Esophagus muscularis mucosa (tissue), 4 donors: ENCODE results near the gene TUBGCP6. TPM values are rescaled to one million over a fixed set of nuclear protein-coding genes. Genes with fewer than 3 reads are reported as not detected.
"Not testable (repeated sequence)": the region's sequence is repeated elsewhere in the genome, so short reads cannot be mapped to it uniquely, and the experiment has no call there.

ENCODE experiments used
- DNase-seq: peaks from one replicate; pipeline ENCODE4 v3.0.0-alpha.2; 2017; ENCODE audit errors: extremely low spot score
- H3K27ac ChIP-seq, 4 donors: fragments of 200-600 bp; sonication (generic); replicated peaks in 1 of 4; 1 replicate in 3 of 4; 2 replicates in 1 of 4; pipeline ENCODE4 v1.5.1; 2016 to 2019; ENCODE audit warnings: mild to moderate bottlenecking in 1 of 4
- H3K27me3 ChIP-seq, 4 donors: fragments of 200-600 bp; sonication (generic); one replicate each; pipeline versions ENCODE4 v1.5.1 to v1.6.0; 2016 to 2019
- H3K36me3 ChIP-seq, 4 donors: fragments of 200-600 bp; sonication (generic); one replicate each; pipeline ENCODE4 v1.5.1; 2016 to 2019
- H3K4me1 ChIP-seq, 4 donors: fragments of 200-600 bp; sonication (generic); one replicate each; pipeline ENCODE4 v1.5.1; 2016 to 2019
- H3K4me3 ChIP-seq, 4 donors: fragments of 200-600 bp; sonication (generic); 1 replicate in 2 of 4; 2 replicates in 2 of 4; pipeline ENCODE4 v1.5.1; 2016 to 2019; ENCODE audit warnings: mild to moderate bottlenecking in 4 of 4, moderate library complexity in 1 of 4
- H3K9me3 ChIP-seq, 4 donors: fragments of 200-600 bp; sonication (generic); 1 replicate in 3 of 4; 2 replicates in 1 of 4; pipeline ENCODE4 v1.5.1; 2016 to 2019
- EP300 ChIP-seq: sonication (generic); formaldehyde crosslinking; IDR thresholded peaks from one replicate; pipeline ENCODE4 v1.6.1; 2017; ENCODE audit warnings: antibody characterized with exemption
- POLR2A ChIP-seq: fragments of 450-650 bp; IDR thresholded peaks from one replicate; pipeline ENCODE4 v1.6.1; 2017; ENCODE audit warnings: antibody characterized with exemption, moderate library complexity, mild to moderate bottlenecking, low read depth
- POLR2AphosphoS5 ChIP-seq, 2 donors: sonication (generic); formaldehyde crosslinking; IDR thresholded peaks; one replicate each; pipeline ENCODE4 v1.6.1; 2017; ENCODE audit warnings: antibody characterized with exemption in 2 of 2
- WGBS: methylation state at CpG from one replicate; pipeline ENCODE4 v1.1.5; 2018; 5-methylcytosine and 5-hydroxymethylcytosine counted together
- intact Hi-C: fragments of 100-400 bp; cut with DNase I; formaldehyde crosslinking; loops from one replicate; pipeline ENCODE4 v1.15.1; 2023
- total RNA-seq, 4 donors: library from RNA; depleted of rRNA; stranded (reverse); fragments of >200 nt; gene quantifications; one replicate each; pipeline versions ENCODE4 v1.1.0 to v1.2.1, GENCODE V29; 2016
- TF ChIP-seq, protein P1 (sequence below), 3 experiments: fragments of 200-600 bp in 2 of 3; fragments of 450-650 bp in 1 of 3; sonication (generic) in 2 of 3; IDR thresholded peaks; one replicate each; pipeline ENCODE4 v1.5.1; 2017 to 2019; ENCODE audit warnings: antibody characterized with exemption in 3 of 3, mild to moderate bottlenecking in 2 of 3, moderate library complexity in 1 of 3

The TUBGCP6 gene
- total RNA-seq, 4 donors from 2014 or later = 20.2 to 38.0 (median 30.0) TPM

DNA sequence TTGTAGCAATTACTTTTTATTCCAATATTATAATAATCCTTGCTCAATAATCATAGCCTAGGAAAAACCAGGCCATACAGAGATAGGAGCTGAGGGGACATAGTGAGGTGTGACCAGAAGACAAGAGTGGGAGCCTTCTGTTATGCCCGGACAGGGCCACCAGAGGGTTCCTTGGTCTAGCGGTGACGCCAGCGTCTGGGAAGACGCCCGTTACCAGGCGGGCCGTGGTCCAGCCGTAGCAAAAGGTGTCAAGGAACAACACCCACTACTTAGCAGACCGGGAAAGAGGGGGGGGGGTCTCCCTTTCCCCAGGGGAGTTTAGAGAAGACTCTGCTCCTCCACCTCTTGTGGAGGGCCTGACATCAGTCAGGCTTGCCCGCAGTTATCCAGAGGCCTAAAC lies 28.5 kb upstream of the TUBGCP6 start:
- DNase-seq, H3K4me3 ChIP-seq, H3K27me3 ChIP-seq, intact Hi-C loops, H3K27ac ChIP-seq, H3K9me3 ChIP-seq: not testable (repeated sequence)
- WGBS = 63% methylated on average over 8 of the region's 11 CpGs
- TF ChIP-seq, protein P1, sequence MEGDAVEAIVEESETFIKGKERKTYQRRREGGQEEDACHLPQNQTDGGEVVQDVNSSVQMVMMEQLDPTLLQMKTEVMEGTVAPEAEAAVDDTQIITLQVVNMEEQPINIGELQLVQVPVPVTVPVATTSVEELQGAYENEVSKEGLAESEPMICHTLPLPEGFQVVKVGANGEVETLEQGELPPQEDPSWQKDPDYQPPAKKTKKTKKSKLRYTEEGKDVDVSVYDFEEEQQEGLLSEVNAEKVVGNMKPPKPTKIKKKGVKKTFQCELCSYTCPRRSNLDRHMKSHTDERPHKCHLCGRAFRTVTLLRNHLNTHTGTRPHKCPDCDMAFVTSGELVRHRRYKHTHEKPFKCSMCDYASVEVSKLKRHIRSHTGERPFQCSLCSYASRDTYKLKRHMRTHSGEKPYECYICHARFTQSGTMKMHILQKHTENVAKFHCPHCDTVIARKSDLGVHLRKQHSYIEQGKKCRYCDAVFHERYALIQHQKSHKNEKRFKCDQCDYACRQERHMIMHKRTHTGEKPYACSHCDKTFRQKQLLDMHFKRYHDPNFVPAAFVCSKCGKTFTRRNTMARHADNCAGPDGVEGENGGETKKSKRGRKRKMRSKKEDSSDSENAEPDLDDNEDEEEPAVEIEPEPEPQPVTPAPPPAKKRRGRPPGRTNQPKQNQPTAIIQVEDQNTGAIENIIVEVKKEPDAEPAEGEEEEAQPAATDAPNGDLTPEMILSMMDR (IDR thresholded peaks at IDR 0.05) = peak in 1 of 3 experiments; percentile 4
- Histone ChIP-seq H3K4me1 (peaks cover 46 to 69% (median 57%) of the 10 kb centered on the region in 4 donors), H3K36me3 (peaks cover 24 to 36% (median 36%) of the 10 kb centered on the region in 4 donors)

DNA sequence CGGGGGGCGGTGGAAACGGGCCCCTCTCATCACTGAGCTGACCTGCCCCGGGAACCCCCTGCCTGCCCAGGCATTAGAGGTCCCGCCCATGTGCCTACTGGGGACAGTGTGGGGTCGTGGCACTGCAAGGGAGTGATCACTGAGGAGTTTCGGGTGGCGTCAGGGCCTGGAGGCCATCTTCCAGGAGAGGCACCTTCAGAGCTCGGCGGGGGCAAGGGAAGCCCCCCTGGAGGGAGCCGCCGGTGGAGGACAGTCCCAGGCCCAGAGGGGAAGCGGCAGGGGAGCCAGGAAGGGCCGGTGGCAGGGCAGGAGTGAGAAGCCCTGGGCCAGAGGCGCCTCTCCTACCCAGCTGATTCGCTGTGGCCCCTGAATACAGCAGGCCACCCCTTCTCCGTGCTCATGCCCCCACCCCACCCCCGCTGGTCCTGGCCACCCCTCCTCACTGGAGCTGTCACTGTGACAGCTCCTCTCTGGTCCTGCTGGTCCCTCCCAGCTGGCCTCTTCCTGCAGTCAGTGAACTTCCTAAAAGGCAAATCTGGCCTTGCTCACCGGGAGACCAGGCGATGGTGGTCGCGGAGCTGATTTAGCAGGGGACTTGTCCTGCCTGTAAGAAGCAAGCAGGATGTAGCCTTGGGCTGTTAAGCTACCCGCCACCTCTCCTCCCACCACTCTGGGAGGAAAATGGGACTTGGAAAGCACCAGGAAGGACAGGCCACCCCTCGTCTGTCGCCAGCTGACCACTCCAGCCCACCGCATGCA lies 27.4 kb upstream of the TUBGCP6 start:
- H3K9me3 ChIP-seq = no peaks in the 10 kb centered on the region
- no peak for DNase-seq
- intact Hi-C loops = no loop called here
- peaks cover 56 to 81% (median 69%) of the 10 kb centered on the region in 4 donors for H3K4me1 ChIP-seq
- WGBS = 36% methylated on average over 17 of the region's 26 CpGs
- peak overlapping the region in 2 of 4 donors; percentile 52 to 85 for H3K27ac ChIP-seq
- H3K36me3 ChIP-seq = peaks cover 13 to 25% (median 25%) of the 10 kb centered on the region in 4 donors
- H3K4me3 ChIP-seq = peak overlapping the region; percentile 58 to 69 (median 60)
- TF ChIP-seq POLR2A (no peak), POLR2AphosphoS5 (IDR thresholded peaks at IDR 0.05) (no peak), EP300 (no peak)
- TF ChIP-seq, protein P1 (IDR thresholded peaks at IDR 0.05) = no peak
- peaks cover 0 to 10% (median 0%) of the 10 kb centered on the region in 4 donors for H3K27me3 ChIP-seq

DNA sequence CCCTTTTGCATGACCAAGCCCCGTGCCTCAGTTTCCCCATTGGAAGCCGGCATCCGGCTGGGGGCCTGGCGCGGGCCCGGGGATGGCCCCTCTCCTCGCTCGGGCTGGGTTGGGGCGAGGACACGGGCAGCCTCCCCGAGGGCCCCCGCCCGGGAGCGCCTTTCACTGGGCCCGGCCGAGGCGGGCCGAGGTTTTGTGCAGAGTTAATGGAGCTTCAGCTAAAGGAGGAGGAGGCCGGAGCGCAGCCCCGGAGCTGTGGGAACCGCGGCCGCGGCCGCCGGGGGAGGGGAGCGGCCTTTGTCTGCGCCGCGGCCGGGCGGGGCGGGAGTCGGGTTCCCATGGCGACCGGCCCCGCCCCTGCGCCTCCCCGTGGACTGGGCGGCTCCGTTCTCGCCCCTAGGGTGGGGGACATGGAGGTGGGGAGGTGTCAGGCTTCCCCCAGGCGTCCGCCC lies 26.7 kb upstream of the TUBGCP6 start:
- Histone ChIP-seq H3K4me3 (peak overlapping the region; percentile 58 to 69 (median 60)), H3K36me3 (peaks cover 9 to 18% (median 18%) of the 10 kb centered on the region in 4 donors), H3K4me1 (peaks cover 61 to 86% (median 75%) of the 10 kb centered on the region in 4 donors), H3K9me3 (no peaks in the 10 kb centered on the region), H3K27ac (peak overlapping the region in 2 of 4 donors; percentile 72 to 85), H3K27me3 (peaks cover 0 to 10% (median 0%) of the 10 kb centered on the region in 4 donors)
- intact Hi-C loops = no loop called here
- 2% methylated on average over 12 of the region's 45 CpGs for WGBS
- no peak for DNase-seq
- TF ChIP-seq, protein P1 (IDR thresholded peaks at IDR 0.05) = peak in 1 of 3 experiments; percentile 14
- no peak for TF ChIP-seq POLR2A

DNA sequence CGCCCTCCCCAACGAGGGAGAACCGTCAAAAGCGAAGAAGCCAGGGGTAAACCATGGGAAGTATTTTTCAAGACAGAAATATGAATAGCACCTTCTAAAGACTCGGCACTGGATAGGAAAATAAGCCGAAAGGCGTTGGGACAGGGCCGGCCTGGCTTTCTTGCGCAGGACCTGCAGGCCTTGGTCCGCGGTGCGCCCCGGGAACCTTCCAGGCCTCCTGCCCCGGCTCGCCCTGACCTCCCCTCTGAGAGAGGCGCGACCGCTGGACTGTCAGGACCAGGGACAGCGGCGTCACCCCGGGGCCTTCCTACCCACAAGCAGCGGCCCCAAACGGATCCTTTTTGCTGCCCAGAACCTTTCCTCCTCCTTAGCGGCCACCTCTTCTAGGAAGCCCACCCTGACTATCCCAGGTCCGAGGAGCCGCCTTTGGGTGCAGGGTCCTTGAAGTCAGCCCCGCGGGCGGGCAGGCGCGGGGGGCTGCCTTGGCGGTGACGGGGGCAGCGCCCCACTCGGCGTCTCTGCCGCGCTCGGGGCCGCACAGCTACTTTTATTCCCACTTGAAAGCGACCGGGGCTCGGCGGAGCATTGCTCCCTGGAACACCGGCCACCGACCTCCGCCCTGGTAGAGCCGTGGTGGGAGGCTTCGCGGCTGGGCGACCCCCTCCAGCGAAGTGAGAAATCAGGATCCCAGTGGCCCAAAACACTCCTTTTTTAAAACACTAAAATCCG lies 26.0 kb upstream of the TUBGCP6 start:
- Histone ChIP-seq H3K4me1 (peaks cover 61 to 82% (median 71%) of the 10 kb centered on the region in 4 donors), H3K36me3 (peaks cover 9 to 11% (median 11%) of the 10 kb centered on the region in 4 donors), H3K4me3 (peak overlapping the region; percentile 58 to 69 (median 60)), H3K27ac (peak overlapping the region; percentile 61 to 85 (median 72)), H3K27me3 (peaks cover 0 to 10% (median 0%) of the 10 kb centered on the region in 4 donors), H3K9me3 (no peaks in the 10 kb centered on the region)
- TF ChIP-seq POLR2A (no peak), POLR2AphosphoS5 (IDR thresholded peaks at IDR 0.05) (no peak), EP300 (no peak)
- TF ChIP-seq, protein P1 (IDR thresholded peaks at IDR 0.05) = no peak
- intact Hi-C loops = no loop called here
- 5% methylated on average over 13 of the region's 53 CpGs for WGBS
- DNase-seq = no peak
